ENCODE results near the gene SPTBN4.
"Not testable (repeated sequence)": the region's sequence is repeated elsewhere in the genome, so short reads cannot be mapped to it uniquely, and the experiment has no call there.

The SPTBN4 gene

GRCh38 chr19:40530091-40530901 is 63.5 kb downstream of the SPTBN4 start:
- Histone ChIP-seq H3K4me1 (ENCODE audit: control insufficient read depth, insufficient read depth, low read length) (peaks cover 21% of the 10 kb centered on the region), H3K27me3 (ENCODE audit: control insufficient read depth in 1 of 2, insufficient read depth in 2 of 2, low read length in 2 of 2) (peaks cover 0 to 6% of the 10 kb centered on the region in 2 donors), H3K9me3 (ENCODE audit: control insufficient read depth in 2 of 2, low read length in 2 of 2) (peaks cover 0 to 2% of the 10 kb centered on the region in 2 donors), H3K9ac (ENCODE audit: low read length in 2 of 2) (no peak overlapping the region), H3K4me3 (ENCODE audit: low read length in 2 of 2) (no peak overlapping the region), H3K27ac (ENCODE audit: low read length) (no peak overlapping the region), H3K36me3 (ENCODE audit: control insufficient read depth in 2 of 2, insufficient read depth in 2 of 2, low read length in 2 of 2) (peaks cover 5 to 6% of the 10 kb centered on the region in 2 donors)

DNA sequence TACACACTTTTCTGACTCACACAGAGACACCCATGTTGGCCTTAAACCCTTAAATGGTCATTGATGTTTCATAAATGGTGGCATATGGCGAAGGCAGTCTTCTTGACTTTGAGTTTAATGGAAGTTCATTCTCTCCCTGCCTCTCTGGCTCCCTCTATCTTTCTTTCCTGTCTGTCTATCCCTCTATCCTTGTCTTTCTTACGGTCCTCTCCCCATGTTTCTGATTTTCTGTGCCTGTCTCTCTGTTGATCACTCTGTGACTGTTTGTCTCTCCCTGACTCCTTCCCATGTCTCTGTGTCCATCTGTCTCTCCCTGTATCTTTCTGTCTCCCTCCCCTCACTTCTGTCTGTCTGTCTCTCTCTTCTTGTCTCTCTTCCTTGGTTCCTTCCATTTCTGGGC is 66.7 kb downstream of the SPTBN4 start:
- H3K27ac ChIP-seq (ENCODE audit: low read length) = no peak overlapping the region
- peaks cover 5 to 6% of the 10 kb centered on the region in 2 donors for H3K36me3 ChIP-seq (ENCODE audit: control insufficient read depth in 2 of 2, insufficient read depth in 2 of 2, low read length in 2 of 2)
- H3K9me3 ChIP-seq (ENCODE audit: control insufficient read depth in 2 of 2, low read length in 2 of 2) = peaks cover 0 to 2% of the 10 kb centered on the region in 2 donors
- H3K4me3 ChIP-seq (ENCODE audit: low read length in 2 of 2) = no peak overlapping the region
- peaks cover 21% of the 10 kb centered on the region for H3K4me1 ChIP-seq (ENCODE audit: control insufficient read depth, insufficient read depth, low read length)
- no peak overlapping the region for H3K9ac ChIP-seq (ENCODE audit: low read length in 2 of 2)
- peaks cover 0 to 6% of the 10 kb centered on the region in 2 donors for H3K27me3 ChIP-seq (ENCODE audit: control insufficient read depth in 1 of 2, insufficient read depth in 2 of 2, low read length in 2 of 2)

- no peak overlapping the region for H3K4me3 ChIP-seq (ENCODE audit: low read length in 2 of 2)
These were observed 67.3 kb downstream of the SPTBN4 start for GRCh38 chr19:40534148-40534547.

GRCh38 chr19:40539070-40539469 is 72.3 kb downstream of the SPTBN4 start:
- H3K4me1 ChIP-seq (ENCODE audit: control insufficient read depth, insufficient read depth, low read length) = no peaks in the 10 kb centered on the region
- no peak overlapping the region for H3K27ac ChIP-seq (ENCODE audit: low read length)
- H3K4me3 ChIP-seq (ENCODE audit: low read length in 2 of 2) = no peak overlapping the region
- no peaks in the 10 kb centered on the region for H3K27me3 ChIP-seq (ENCODE audit: control insufficient read depth in 1 of 2, insufficient read depth in 2 of 2, low read length in 2 of 2)
- H3K9ac ChIP-seq (ENCODE audit: low read length in 2 of 2) = no peak overlapping the region
- peaks cover 5 to 6% of the 10 kb centered on the region in 2 donors for H3K36me3 ChIP-seq (ENCODE audit: control insufficient read depth in 2 of 2, insufficient read depth in 2 of 2, low read length in 2 of 2)
- peaks cover 0 to 2% of the 10 kb centered on the region in 2 donors for H3K9me3 ChIP-seq (ENCODE audit: control insufficient read depth in 2 of 2, low read length in 2 of 2)

More at GRCh38 chr19:40534148-40534547, 67.3 kb downstream of the SPTBN4 start:
- Histone ChIP-seq H3K27ac (ENCODE audit: low read length) (no peak overlapping the region), H3K36me3 (ENCODE audit: control insufficient read depth in 2 of 2, insufficient read depth in 2 of 2, low read length in 2 of 2) (peaks cover 5 to 6% of the 10 kb centered on the region in 2 donors), H3K27me3 (ENCODE audit: control insufficient read depth in 1 of 2, insufficient read depth in 2 of 2, low read length in 2 of 2) (peaks cover 0 to 6% of the 10 kb centered on the region in 2 donors), H3K4me1 (ENCODE audit: control insufficient read depth, insufficient read depth, low read length) (peaks cover 17% of the 10 kb centered on the region), H3K9me3 (ENCODE audit: control insufficient read depth in 2 of 2, low read length in 2 of 2) (peaks cover 0 to 2% of the 10 kb centered on the region in 2 donors), H3K9ac (ENCODE audit: low read length in 2 of 2) (no peak overlapping the region)

DNA sequence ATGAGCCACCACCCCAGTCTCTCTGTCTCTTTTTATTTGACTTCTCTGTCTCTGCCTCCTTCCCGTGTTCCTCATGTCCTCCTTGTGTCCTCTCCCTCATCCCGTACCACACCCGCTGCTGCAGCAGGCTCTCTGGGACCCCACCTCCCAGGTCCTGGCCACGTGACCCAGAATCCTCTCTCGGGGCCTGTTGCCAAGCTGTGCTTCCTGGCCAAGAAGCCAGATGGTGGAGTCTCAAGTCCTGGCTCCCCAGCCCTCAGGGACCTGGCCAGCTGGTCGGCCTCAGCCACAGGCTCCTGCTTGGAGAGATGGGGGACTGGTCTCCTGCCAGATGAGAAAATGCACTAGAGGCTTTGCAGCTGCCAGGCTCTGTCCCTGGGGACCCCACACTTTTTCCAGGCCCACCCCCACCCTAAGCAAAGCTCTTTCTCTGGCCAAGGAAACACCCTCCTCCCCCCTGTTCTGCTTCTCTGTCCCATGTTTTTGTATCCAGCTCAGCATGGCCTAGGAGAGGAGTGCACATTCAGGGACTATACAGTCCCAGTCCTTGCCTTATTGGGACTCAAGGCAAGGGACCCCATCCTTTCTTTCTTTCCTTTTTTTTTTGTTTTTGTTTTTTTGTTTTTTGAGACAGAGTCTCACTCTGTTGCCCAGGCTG is 75.5 kb downstream of the SPTBN4 start:
- Histone ChIP-seq H3K9me3 (ENCODE audit: control insufficient read depth in 2 of 2, low read length in 2 of 2) (no peaks in the 10 kb centered on the region), H3K4me1 (ENCODE audit: control insufficient read depth, insufficient read depth, low read length) (no peaks in the 10 kb centered on the region), H3K9ac (ENCODE audit: low read length in 2 of 2) (no peak overlapping the region), H3K36me3 (ENCODE audit: control insufficient read depth in 2 of 2, insufficient read depth in 2 of 2, low read length in 2 of 2) (no peaks in the 10 kb centered on the region), H3K4me3 (ENCODE audit: low read length in 2 of 2) (no peak overlapping the region), H3K27me3 (ENCODE audit: control insufficient read depth in 1 of 2, insufficient read depth in 2 of 2, low read length in 2 of 2) (no peaks in the 10 kb centered on the region), H3K27ac (ENCODE audit: low read length) (no peak overlapping the region)

GRCh38 chr19:40543029-40543597 is 76.3 kb downstream of the SPTBN4 start:
- H3K9ac ChIP-seq (ENCODE audit: low read length in 2 of 2) = no peak overlapping the region
- H3K4me3 ChIP-seq (ENCODE audit: low read length in 2 of 2) = no peak overlapping the region
- H3K27me3 ChIP-seq (ENCODE audit: control insufficient read depth in 1 of 2, insufficient read depth in 2 of 2, low read length in 2 of 2) = no peaks in the 10 kb centered on the region
- no peak overlapping the region for H3K27ac ChIP-seq (ENCODE audit: low read length)
- no peaks in the 10 kb centered on the region for H3K36me3 ChIP-seq (ENCODE audit: control insufficient read depth in 2 of 2, insufficient read depth in 2 of 2, low read length in 2 of 2)
- H3K4me1 ChIP-seq (ENCODE audit: control insufficient read depth, insufficient read depth, low read length) = no peaks in the 10 kb centered on the region
- H3K9me3 ChIP-seq (ENCODE audit: control insufficient read depth in 2 of 2, low read length in 2 of 2) = no peaks in the 10 kb centered on the region

DNA sequence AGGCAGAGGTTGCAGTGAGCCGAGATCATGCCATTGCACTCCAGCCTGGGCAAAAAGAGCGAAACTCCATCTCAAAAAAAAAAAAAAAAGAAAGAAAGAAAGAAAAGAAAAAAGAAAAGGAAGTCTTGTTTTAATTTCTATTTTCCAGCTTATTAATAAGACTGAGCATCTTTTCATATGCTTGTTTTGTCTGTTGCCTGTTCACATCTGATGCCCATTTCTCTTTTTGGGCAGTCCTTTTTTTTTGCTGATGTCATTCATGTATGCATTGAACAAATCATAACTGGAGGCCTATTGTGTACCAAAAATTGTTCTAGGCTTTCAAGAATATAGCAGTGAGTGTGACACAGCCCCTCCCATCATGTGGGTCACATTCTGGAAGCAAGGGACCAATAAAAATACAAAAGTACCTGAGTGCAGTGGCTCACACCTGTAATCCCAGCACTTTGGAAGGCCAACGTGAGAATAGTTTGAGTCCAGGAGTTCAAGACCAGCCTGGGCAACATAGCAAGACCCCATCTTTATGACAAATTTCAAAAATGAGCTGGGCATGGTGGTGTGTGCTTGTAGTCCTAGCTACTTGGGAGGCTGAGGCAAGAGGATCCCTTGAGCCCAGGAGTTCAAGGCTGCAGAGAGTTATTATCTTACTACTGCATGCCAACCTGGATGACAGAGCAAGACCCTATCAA is 79.5 kb downstream of the SPTBN4 start:
- not testable (repeated sequence) for H3K4me1 ChIP-seq (ENCODE audit: control insufficient read depth, insufficient read depth, low read length); H3K4me3 ChIP-seq (ENCODE audit: low read length in 2 of 2); H3K27me3 ChIP-seq (ENCODE audit: control insufficient read depth in 1 of 2, insufficient read depth in 2 of 2, low read length in 2 of 2)

GRCh38 chr19:40547190-40547589 is 80.4 kb downstream of the SPTBN4 start:
- not testable (repeated sequence) for H3K4me1 ChIP-seq (ENCODE audit: control insufficient read depth, insufficient read depth, low read length); H3K36me3 ChIP-seq (ENCODE audit: control insufficient read depth in 2 of 2, insufficient read depth in 2 of 2, low read length in 2 of 2); H3K9me3 ChIP-seq (ENCODE audit: control insufficient read depth in 2 of 2, low read length in 2 of 2); H3K27ac ChIP-seq (ENCODE audit: low read length); H3K27me3 ChIP-seq (ENCODE audit: control insufficient read depth in 1 of 2, insufficient read depth in 2 of 2, low read length in 2 of 2); H3K4me3 ChIP-seq (ENCODE audit: low read length in 2 of 2); H3K9ac ChIP-seq (ENCODE audit: low read length in 2 of 2)

More for the DNA sequence above, 79.5 kb downstream of the SPTBN4 start:
- not testable (repeated sequence) for H3K9me3 ChIP-seq (ENCODE audit: control insufficient read depth in 2 of 2, low read length in 2 of 2); H3K9ac ChIP-seq (ENCODE audit: low read length in 2 of 2); H3K27ac ChIP-seq (ENCODE audit: low read length); H3K36me3 ChIP-seq (ENCODE audit: control insufficient read depth in 2 of 2, insufficient read depth in 2 of 2, low read length in 2 of 2)

GRCh38 chr19:40547836-40548235 is 81.0 kb downstream of the SPTBN4 start:
- Histone ChIP-seq H3K36me3 (ENCODE audit: control insufficient read depth in 2 of 2, insufficient read depth in 2 of 2, low read length in 2 of 2) (peaks cover 0 to 2% of the 10 kb centered on the region in 2 donors), H3K27me3 (ENCODE audit: control insufficient read depth in 1 of 2, insufficient read depth in 2 of 2, low read length in 2 of 2) (peaks cover 8 to 9% of the 10 kb centered on the region in 2 donors), H3K9ac (ENCODE audit: low read length in 2 of 2) (no peak overlapping the region), H3K4me3 (ENCODE audit: low read length in 2 of 2) (no peak overlapping the region), H3K9me3 (ENCODE audit: control insufficient read depth in 2 of 2, low read length in 2 of 2) (no peaks in the 10 kb centered on the region), H3K4me1 (ENCODE audit: control insufficient read depth, insufficient read depth, low read length) (no peaks in the 10 kb centered on the region), H3K27ac (ENCODE audit: low read length) (no peak overlapping the region)

GRCh38 chr19:40549007-40549708 is 82.4 kb downstream of the SPTBN4 start:
- H3K27ac ChIP-seq (ENCODE audit: low read length) = no peak overlapping the region
- H3K36me3 ChIP-seq (ENCODE audit: control insufficient read depth in 2 of 2, insufficient read depth in 2 of 2, low read length in 2 of 2) = peaks cover 0 to 2% of the 10 kb centered on the region in 2 donors

More at GRCh38 chr19:40549007-40549708, 82.4 kb downstream of the SPTBN4 start:
- no peak overlapping the region for H3K4me3 ChIP-seq (ENCODE audit: low read length in 2 of 2)
- H3K27me3 ChIP-seq (ENCODE audit: control insufficient read depth in 1 of 2, insufficient read depth in 2 of 2, low read length in 2 of 2) = peaks cover 11 to 16% of the 10 kb centered on the region in 2 donors
- no peaks in the 10 kb centered on the region for H3K4me1 ChIP-seq (ENCODE audit: control insufficient read depth, insufficient read depth, low read length)
- no peaks in the 10 kb centered on the region for H3K9me3 ChIP-seq (ENCODE audit: control insufficient read depth in 2 of 2, low read length in 2 of 2)
- H3K9ac ChIP-seq (ENCODE audit: low read length in 2 of 2) = no peak overlapping the region
